Panc1 (cell line): ENCODE data around the gene ZNF831.

ENCODE experiments used
- CTCF ChIP-seq: fragments of 450-650 bp; IDR thresholded peaks from 2 replicates; pipeline ENCODE4 v1.5.1; 2017; ENCODE audit warnings: mild to moderate bottlenecking
- POLR2AphosphoS5 ChIP-seq: IDR thresholded peaks from 2 replicates; pipeline ENCODE4 v1.6.1; 2012; ENCODE audit warnings: mild to moderate bottlenecking, low read depth, low read length, moderate library complexity
- REST ChIP-seq, 2 experiments: IDR thresholded peaks; 2 replicates each; pipeline ENCODE4 v1.6.1; 2011 to 2012; ENCODE audit warnings: low read depth in 2 of 2, control low read depth in 1 of 2, low read length in 1 of 2, mild to moderate bottlenecking in 1 of 2, moderate library complexity in 1 of 2; ENCODE audit not compliant: insufficient read depth in 1 of 2
- TCF7L2 ChIP-seq: IDR thresholded peaks from 2 replicates; pipeline ENCODE4 v1.6.1; 2011; ENCODE audit warnings: mild to moderate bottlenecking, low read depth, low read length, inconsistent platforms

GRCh38 chr20:59276938-59277337, 113.3 kb downstream of the ZNF831 start:
- TF ChIP-seq CTCF (no peak), POLR2AphosphoS5 (no peak), TCF7L2 (no peak), REST (IDR thresholded peaks at IDR 0.05; ENCODE audit: insufficient read depth in 1 of 2, low read depth in 2 of 2, low read length in 1 of 2) (no peak)
